ENCODE data around the gene LRMDA.

DNA sequence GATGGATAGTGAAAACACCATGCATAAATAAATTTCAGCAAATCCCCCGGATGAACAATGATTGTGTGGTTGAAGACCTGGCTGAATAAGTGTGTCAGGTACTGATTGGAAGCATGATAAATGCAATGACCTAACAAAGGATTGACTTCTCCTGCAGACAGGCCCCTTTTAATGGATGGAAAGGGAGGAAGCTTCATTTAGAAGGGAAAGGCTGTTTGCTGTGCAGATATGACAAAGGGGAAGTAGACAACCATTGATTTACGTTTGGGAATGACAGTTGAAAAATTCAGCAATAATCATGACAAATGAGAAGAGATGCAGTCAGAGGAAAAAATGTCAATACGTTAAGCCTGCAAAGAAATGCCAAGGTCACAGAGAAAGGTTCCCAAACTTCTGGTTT, 503.8 kb downstream of the LRMDA start:
- TF ChIP-seq, protein P1, sequence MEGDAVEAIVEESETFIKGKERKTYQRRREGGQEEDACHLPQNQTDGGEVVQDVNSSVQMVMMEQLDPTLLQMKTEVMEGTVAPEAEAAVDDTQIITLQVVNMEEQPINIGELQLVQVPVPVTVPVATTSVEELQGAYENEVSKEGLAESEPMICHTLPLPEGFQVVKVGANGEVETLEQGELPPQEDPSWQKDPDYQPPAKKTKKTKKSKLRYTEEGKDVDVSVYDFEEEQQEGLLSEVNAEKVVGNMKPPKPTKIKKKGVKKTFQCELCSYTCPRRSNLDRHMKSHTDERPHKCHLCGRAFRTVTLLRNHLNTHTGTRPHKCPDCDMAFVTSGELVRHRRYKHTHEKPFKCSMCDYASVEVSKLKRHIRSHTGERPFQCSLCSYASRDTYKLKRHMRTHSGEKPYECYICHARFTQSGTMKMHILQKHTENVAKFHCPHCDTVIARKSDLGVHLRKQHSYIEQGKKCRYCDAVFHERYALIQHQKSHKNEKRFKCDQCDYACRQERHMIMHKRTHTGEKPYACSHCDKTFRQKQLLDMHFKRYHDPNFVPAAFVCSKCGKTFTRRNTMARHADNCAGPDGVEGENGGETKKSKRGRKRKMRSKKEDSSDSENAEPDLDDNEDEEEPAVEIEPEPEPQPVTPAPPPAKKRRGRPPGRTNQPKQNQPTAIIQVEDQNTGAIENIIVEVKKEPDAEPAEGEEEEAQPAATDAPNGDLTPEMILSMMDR (conservative IDR thresholded peaks at IDR 0.05; ENCODE audit: low read depth, low read length) = no peak
- no peak for TF ChIP-seq POLR2A (IDR thresholded peaks at IDR 0.05; ENCODE audit: low read depth, low read length)
- no peak for TF ChIP-seq RAD21 (IDR thresholded peaks at IDR 0.05; ENCODE audit: low read length)
- no peak for TF ChIP-seq ELK1 (IDR thresholded peaks at IDR 0.05; ENCODE audit: borderline replicate concordance, low read depth, low read length)
- no peak for TF ChIP-seq MXI1 (IDR thresholded peaks at IDR 0.05; ENCODE audit: borderline replicate concordance, low read depth, low read length)
- TF ChIP-seq BHLHE40 (IDR thresholded peaks at IDR 0.05; ENCODE audit: low read depth, low read length) = no peak
- no peak for TF ChIP-seq CEBPB (IDR thresholded peaks at IDR 0.05; ENCODE audit: low read depth, low read length)
- no peak for TF ChIP-seq RFX5 (IDR thresholded peaks at IDR 0.05; ENCODE audit: low read depth, low read length)
- TF ChIP-seq RCOR1 (IDR thresholded peaks at IDR 0.05; ENCODE audit: insufficient replicate concordance, low read length) = no peak
- TF ChIP-seq, protein P2, sequence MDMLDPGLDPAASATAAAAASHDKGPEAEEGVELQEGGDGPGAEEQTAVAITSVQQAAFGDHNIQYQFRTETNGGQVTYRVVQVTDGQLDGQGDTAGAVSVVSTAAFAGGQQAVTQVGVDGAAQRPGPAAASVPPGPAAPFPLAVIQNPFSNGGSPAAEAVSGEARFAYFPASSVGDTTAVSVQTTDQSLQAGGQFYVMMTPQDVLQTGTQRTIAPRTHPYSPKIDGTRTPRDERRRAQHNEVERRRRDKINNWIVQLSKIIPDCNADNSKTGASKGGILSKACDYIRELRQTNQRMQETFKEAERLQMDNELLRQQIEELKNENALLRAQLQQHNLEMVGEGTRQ (IDR thresholded peaks at IDR 0.05; ENCODE audit: low read depth, low read length) = no peak
- TF ChIP-seq NFE2L2 (IDR thresholded peaks at IDR 0.05; ENCODE audit: low read depth, low read length) = no peak

Data from IMR-90 (cell line).